Iris pigment epithelial cell (primary cell): ENCODE results near the gene HNRNPU.

ENCODE experiments used
- DNase-seq: peaks from one replicate; pipeline ENCODE4 v3.0.0-alpha.2; 2011; ENCODE audit warnings: low read depth

Gene HNRNPU

GRCh38 chr1:244862699-244863490, 1.4 kb downstream of the HNRNPU start:
- peak; percentile 91 for DNase-seq

DNA sequence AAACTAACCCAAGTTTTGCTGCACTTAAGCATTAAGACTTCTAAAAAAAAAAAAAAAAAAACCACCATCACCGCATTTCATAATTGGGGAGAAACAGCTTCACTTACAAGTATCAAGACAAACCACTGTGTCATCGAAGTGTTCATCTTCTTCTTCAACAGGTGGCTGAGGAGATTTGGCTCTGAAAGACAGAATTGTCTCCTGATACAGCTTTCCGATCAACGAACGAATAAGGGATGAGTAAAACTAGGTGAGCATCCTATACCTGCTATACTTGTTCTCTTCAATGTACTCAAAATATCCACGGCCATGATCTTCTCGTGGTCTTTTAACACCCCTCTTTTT, 2.0 kb downstream of the HNRNPU start:
- peak; percentile 11 for DNase-seq

- DNase-seq = peak; percentile 17
These were observed 2.7 kb downstream of the HNRNPU start for GRCh38 chr1:244861683-244862082.

DNA sequence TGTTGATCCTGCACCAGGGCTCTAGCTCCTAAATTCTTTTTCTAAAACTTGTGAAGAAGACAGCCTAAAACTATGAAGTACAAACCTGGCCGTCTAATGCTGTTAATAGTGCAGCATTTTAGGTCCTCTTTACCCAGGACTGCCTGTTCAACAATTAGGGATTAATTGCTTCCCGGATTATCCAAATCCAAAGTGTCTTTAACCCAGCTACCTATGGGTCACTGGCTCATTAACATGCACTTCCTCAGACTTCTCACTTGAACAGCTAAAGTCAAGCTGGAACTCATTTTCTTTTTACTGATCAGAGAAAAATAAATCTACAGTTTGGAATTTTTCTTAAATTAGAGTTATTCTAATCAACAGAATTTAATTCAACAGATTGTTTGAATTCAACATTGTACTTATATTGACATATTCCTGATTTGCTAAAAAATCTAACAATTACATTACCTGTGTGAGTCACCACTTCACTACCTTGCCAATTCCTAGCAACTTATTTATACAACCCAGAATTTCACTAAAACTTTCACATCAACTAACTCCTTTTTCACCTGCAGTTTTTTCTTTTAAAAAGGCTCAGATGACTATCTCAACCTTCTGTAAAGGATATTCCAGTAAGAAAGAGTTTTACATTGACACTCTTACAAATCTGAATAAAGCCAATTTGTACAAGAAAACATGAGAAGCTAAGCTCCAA, 3.3 kb downstream of the HNRNPU start:
- no peak for DNase-seq

- no peak for DNase-seq
These were observed 4.3 kb downstream of the HNRNPU start for GRCh38 chr1:244860078-244860477.

GRCh38 chr1:244858357-244858756, 6.0 kb downstream of the HNRNPU start:
- DNase-seq = no peak

DNA sequence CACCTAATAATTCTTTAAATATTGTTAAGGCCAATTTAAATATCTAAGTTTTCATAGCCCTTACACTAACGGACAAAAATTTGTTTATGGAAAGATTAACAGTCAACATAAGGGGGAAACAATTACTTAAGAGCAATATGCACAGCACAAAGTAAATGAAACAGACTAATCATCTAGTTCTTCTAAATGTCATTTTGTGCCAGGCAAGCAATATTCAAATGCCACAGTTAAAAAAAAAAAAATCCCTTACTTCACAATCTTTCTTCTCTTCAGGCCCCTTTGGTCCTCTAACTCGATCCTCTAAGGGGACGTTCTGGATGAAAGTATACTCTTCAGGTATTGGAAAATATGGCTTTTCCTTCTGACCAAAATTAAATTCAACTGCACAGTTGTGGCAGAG, 6.6 kb downstream of the HNRNPU start:
- no peak for DNase-seq

GRCh38 chr1:244854865-244855578, 9.3 kb downstream of the HNRNPU start:
- DNase-seq = no peak

- DNase-seq = no peak
These were observed 10.2 kb downstream of the HNRNPU start for GRCh38 chr1:244854166-244854565.

GRCh38 chr1:244852694-244853093, 11.6 kb downstream of the HNRNPU start:
- DNase-seq = no peak

- no peak for DNase-seq
These were observed 12.7 kb downstream of the HNRNPU start for GRCh38 chr1:244851546-244852231.

GRCh38 chr1:244850896-244851295, 13.4 kb downstream of the HNRNPU start:
- no peak for DNase-seq

DNA sequence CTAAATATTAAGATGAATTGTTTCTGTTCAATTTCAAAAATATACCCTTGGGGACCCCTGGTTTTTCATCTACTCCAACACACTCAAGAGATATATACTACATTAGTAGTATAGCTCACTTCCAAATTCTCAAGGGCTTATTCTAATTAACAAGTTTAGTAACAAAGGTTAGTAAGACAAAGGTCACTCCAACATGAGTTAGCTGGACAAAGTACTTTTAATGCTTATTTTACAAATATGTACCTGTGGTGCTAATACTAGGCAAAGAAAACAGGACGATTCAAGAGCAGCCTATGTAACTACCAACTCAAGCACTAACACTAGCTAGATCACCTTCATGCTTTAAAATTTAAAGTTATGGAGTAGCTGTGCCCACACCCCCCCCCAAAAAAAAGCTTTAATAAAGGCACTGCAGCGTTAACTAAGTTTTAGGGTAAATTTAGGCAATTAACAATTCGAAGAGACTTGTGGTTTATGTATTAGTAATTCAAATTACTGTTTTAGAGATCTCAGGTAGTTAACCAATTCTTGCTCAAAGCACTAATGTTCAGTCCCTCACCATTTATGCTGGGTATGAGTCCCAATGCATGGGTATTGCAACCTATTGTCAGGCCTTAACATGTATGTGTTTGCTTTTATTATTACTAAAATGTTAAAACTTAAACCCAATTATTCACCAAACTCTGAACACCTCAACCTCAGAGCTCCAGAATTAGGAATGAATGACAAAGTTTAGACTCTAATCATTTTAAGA, 14.1 kb downstream of the HNRNPU start:
- DNase-seq = no peak

DNA sequence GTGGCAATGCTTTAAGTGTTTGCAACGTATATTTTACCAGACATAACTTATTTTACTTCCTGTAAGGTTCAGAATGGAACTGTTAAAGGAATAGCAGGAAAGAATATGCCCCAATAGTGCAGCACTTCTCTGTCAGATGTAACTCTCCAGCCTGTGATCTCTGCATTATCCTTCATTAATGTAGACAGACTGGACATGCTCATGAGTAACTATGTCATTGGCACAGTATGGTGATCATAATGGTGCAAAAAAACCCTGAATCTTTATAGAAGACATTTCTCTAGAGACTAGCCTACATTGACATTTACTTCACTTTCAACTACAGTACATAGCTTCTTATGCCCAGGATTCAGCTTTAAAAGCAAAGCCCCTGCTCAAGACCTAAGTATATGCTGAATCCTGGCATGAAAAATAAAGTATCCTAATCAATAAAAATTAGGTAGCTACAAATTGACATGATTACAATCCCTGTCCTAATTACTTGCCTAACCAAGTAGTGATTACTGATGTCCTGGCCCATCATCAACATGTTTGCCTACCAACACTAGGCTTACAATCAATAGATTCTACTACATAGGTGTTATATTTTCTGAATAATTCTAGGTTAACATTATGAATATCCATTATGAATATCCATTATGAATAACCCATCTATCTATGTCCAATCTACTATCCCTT, 15.0 kb downstream of the HNRNPU start:
- no peak for DNase-seq

DNA sequence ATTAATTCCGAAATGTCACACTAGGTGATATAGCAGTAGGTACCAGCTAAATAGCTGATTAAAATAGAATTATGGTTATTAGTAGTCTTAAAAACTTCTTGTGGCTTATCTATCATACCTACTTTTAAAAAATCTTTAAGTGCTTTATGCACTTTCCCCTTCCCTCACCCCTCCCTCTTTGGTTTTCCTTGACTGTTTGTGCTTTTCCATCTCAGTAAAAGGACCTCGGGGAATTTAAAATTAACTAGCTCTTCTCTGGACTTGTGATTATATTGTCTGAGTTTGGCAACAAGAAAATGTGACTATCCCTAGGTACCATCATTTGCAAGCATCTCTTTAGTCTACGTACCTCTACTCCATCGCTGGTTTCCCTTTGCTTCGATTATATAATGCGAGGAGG, 17.7 kb downstream of the HNRNPU start:
- no peak for DNase-seq

DNA sequence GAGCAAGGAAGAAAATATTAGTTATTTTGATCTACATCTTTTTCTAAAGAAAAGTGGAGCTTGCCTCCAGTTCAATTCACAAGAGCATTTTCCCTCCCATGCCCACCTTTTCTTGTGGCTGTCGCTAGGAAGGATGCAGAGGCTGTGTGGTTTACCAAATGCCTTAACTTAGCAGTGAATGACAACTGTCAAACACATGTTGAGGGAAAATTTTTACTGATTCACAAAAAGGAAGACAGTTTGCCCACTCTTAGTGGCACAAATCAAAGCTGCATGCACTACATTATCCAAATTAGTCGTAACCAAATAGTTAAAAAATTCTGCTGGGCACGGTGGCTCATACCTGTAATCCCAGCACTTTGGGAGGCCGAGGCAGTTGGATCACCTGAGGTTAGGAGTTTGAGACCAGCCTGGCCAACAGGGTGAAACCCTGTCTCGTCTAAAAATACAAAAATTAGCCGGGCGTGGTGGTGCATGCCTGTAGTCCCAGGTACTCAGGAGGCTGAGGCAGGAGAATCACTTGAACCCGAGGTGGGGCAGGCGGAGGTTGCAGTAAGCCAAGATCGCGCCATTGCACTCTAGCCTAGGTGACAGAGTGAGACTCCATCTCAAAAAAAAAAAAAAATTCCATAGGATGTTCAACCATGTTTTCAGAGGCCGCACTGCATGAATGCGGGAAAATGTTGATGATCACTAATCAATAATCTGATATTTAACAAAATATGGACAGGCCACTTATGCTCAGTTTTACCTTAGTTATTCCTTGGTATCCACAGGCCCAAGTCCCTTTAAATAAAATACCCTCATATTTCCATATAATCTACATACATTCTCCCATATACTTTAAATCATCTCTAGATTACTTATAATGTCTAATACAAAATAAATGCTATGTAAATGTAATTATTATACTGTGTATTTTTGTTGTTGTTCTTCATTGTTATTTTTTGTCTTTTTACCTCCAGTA, 19.9 kb downstream of the HNRNPU start:
- no peak for DNase-seq

DNA sequence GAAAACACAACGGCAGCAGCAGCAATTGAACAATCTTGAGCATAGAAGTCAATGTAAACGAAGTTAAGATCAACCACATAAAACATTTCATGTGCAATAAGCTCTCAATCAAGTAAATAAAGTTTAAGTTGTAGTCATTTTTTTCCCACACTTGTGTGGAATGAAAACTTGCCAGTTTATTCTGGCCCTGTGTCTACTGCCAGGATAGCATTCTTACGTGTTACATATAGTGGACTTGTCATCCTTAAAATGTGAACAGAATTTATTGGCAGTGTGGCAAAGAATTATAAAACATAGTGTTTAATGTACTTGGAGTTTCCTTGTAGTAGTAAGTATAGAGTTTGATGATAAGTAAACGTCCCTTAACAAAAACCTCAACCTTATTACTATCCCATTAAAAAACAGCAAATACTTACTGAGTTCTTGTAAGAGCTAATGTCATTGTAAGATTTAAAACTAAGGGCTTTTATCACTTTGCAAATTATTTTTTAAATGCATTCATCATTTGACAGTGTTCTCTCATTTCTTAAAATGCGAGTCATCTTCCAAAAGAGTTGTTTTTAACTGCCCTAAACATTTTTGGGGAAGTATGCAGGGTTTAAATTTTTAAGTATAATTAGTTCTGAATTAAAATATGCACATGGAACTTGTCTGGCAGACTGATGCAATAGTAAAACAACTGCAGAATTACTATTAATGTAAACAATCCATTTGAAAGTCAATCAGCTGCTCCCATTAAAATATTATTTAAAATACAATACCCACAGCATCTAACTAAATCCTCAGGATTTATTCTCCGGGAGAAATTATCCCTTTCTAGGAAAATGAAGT, 21.0 kb downstream of the HNRNPU start:
- DNase-seq = no peak

- no peak for DNase-seq
These were observed 22.9 kb downstream of the HNRNPU start for GRCh38 chr1:244841273-244841927.
